ENCODE measurements around the gene FLVCR2.
"Not testable (repeated sequence)": the region's sequence is repeated elsewhere in the genome, so short reads cannot be mapped to it uniquely, and the experiment has no call there.

FLVCR2 gene

DNA sequence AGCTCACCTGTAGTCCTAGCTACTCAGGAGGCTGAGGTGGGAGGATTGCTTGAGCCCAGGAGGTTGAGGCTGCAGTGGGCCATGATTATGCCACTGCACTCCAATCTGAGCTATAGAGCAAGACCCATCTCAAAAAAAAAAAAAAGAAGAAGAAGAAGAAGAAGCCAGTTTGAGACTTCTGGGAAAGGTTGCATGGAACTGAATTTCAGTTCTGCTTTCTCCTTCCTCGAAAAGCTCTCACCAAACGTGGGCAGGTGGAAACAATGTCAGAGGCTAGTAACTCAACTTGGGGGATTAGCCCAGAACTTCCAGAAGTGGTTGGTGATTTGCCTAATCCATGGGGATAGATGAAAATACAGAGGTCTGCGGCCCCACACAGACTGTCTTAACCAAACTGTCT is 18.7 kb downstream of the FLVCR2 start:
- DNase-seq, result no peak

DNA sequence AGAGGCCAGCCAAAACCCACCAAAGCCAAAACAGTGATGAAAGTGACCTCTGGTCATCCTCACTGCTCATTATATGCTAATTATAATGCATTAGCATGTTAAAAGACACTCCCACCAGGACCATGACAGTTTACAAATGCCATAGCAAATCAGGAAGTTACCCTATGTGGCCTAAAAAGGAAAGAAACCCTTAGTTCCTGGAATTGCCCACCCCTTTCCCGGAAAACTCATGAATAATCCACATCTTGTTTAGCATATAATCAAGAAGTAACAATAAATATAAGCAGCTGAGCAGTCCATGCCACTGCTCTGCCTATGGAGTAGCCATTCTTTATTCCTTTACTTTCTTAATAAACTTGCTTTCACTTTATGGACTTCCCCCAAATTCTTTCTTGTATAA is 21.7 kb downstream of the FLVCR2 start:
- not testable (repeated sequence) for DNase-seq

DNA sequence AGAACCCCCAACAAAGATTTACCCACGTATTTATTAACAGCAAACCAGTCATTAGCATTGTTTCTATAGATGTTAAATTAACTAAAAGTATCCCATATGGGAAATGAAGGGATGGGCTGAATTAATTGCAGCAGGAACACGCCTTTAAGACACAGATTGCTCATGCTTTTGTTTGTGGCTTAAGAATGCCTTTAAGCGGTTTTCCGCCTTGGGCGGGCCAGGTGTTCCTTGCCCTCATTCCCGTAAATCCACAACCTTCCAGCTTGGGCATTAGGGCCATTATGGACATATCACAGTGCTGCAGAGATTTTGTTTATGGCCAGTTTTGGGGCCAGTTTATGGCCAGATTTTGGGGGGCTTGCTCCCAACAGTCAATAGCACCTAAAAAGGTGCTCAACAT is 22.6 kb downstream of the FLVCR2 start:
- not testable (repeated sequence) for DNase-seq

DNA sequence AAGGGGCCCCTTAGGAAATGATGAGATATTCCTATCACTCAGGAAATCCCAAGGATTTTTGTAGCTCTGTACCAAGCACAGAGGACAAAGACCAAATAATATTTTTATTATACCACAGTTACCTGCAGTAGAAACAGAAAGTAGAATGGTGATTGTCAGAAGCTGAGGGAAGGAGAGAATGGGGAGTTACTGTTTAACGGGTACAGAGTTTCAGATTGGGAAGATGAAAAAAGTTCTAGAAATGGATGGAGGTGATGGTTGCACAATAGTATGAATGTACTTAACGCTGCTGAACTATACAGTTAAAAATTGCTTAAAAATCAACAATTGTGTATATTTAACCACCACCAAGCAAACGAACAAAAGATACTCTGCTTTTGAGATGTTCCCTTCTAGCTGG is 24.1 kb downstream of the FLVCR2 start:
- no peak for DNase-seq

DNA sequence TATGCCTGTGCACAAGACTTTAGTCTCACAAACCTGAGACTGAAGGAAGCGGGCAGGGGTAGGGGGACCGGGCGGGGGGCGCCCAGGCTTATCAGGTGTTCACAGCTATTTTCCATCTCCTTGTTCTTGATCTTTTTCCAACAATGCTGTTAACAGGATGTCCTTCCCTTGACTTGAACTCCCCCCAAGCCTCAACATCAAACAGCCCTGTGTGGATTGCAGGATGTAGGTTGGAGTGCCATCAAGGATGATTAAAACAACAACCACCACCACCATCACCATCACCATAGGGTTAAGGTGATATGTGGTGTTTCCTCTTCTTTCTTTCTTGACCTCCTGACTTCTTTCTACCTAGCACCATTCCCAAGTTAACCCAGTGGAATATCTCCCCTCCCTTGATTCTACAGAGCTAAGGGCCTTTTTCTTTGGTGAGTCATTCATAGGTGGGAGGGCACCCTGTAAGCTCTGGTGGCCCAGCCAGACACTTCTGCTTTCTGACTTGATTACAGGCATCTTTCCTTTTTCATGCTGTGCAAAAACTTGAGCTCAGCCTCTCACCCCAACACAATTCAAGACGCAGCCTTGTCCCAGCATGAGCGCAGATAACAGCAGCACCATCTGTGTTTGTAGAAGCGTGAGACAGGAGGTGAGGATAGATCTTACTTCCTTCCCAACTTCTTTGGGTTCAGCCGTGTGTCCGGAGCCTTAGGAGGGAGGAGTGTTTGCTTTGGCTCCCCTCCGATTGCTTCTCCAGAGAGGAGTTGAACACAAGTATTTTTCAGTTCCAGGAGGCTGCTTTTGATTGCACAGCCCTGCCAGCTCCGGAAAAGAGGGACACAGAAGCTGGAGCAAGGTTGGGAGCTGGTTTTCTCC is 26.8 kb downstream of the FLVCR2 start:
- DNase-seq, result no peak

DNA sequence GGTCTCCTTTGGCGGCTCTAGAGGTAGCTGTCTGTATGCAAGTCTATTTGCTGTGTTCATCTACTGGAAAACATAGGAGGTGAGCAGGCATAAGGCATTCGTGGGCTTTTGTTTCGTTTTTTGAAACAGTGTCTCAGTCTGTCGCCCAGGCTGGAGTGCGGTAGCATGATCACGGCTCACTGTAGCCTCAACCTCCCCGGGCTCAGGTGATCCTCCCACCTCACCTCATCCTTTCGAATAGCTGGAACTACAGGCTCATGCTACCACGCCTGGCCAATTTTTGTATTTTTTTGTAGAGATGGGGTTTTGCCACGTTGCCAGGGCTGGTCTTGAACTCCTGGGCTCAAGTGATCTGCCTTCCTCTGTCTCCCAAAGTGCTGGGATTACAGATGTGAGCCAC is 27.5 kb downstream of the FLVCR2 start:
- DNase-seq, result no peak

DNA sequence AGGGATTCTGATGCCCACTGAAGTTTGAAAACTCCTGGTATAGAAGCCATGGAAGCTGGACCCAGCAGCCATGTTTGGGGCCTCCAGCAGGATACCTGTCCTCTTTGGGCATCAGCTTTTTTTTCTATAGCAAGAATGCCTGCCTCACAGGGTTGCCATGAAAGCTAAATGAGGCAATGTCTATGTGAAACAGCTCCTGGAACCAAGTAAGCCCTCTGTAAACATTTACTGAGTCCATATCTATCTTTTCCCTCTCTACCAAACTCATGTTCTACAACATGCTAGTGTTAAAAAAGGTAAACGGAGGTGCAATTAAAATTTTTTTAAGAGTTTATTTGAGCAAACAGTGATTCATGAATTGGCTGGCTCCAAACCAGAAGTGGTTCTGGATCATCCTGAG is 28.6 kb downstream of the FLVCR2 start:
- DNase-seq, result no peak

DNA sequence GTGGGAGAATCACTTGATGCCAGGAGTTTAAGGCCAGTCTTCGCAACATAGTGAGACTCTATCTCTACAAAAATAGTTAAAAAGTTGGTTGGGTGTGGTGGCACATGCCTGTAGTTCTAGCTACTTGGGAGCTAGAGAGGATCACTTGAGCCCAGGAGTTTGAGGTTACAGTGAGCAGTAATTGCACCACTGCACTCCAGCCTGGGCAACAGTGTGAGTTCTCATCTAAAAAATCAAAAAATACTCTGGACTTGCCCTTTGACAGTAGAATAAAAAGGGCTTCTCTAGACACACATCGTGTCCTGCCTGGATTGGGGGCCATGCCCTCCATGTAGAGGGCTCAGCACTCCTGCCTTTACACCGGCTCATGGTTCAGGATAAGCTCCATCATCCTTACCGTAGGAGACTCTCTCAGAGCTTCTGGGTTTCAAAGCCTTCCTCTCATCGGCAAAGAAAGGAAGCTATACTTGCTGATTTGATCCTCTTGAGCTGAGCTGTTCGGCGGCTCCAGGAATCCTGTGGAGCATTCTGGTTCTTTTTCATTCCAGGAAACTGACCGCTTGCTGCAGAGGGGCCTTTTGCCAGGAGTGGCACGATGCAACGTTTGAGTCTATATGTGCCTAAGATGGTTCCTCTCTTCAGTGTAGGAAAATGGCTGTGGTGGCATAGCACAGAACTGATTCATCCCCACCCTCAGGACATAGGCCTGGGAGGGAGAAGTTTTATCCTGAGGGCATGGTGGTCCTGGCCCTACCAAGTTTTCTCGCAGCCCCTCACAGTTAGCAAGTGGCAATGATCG is 29.6 kb downstream of the FLVCR2 start:
- DNase-seq, result no peak

DNA sequence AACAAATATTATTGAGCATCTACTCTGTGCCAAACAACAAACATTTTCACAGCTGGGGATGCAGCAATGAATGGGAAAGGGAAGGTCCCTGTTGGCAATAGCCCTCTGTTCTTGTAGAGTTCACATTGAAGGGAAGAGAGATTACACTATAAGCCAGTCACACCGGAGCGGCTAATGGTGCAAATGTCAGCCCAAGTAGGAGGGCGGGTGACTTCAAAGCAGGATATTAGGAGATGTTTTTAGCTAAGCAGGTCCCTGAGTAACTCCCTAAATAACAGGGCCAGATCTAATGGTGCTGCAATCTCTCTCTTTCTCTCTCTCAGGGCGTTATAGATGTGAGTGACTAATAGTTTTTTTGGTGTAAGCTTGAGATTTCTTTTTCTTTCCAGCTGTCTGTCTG is 30.7 kb downstream of the FLVCR2 start:
- DNase-seq, result no peak

DNA sequence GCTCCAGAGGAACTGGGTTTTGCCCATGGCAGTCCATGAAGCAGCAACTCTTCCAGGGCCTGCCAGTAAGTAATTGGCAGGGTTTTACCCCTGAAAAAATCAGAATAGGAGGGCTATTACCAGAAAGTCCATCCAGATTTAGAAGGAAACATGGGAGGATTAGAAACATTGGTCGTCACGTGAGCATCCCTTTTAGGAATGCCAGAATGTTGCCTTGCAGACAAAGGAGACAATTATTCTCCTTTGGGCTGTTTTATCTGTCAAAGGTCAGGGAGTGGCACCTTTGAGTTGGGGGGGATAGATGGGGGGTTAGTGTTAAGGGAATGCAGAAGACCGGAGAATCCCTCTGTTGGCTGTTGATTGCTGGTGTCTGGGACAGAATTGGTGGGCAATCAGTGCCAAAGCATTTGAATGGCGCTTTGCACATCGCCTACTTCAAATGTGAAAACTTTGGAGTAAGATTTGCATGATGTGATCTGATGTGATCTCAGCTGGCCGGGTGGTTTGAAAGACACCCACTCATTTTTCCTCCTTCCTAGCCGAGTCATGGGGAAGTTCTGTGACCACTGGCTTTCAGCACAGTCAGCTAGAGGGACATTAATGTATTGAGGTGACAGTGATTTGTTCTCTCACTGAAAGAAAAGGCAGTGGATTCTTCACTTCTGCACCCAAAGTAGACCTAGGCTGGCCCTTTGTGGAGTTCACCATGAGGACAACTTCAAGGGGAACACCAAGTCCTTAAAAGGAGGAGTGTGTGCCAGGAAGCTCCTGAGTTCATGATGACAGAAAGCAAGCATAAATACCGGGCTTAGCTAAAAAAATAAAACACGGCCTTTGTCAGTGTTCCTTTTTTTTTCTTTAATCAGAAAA is 31.4 kb downstream of the FLVCR2 start:
- DNase-seq, result no peak

DNA sequence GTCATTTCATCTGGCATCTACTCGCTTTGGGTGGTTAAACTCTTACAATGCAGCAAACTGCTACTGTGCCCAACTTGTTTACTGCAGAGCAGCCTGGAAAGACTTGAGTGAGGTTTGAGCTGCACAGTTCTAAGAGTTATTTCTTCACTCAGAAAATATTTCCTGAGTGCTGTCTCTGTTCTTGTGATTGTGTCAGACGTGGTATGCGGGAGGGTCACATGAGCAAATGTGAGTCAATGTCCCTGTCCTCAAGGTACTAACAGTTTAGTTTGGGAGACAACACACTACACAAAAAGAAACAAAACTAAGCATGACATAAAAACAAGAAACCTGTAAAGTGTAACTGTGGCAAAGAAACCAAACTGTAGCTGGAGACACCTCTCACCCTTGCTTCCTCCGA is 32.4 kb downstream of the FLVCR2 start:
- no peak for DNase-seq

DNA sequence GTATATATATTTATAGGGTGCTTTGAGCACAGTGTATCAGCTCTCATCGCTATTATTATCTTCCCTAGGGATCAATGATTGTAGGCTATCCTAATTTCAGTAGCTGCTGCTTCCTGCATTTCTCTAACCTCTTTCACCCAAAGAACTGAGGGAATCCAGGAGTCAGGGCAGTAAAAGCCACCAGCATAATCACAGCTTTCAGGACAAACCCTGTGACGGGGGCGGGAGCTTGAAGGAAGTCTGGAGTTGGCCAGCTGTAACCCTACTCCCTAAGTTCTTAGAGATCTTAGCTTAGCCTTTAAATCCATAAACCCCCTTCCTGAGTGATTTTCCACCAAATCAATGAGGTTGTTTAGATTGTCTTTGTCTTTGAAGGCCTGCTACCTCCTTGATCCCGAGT is 33.7 kb downstream of the FLVCR2 start:
- DNase-seq, result no peak

DNA sequence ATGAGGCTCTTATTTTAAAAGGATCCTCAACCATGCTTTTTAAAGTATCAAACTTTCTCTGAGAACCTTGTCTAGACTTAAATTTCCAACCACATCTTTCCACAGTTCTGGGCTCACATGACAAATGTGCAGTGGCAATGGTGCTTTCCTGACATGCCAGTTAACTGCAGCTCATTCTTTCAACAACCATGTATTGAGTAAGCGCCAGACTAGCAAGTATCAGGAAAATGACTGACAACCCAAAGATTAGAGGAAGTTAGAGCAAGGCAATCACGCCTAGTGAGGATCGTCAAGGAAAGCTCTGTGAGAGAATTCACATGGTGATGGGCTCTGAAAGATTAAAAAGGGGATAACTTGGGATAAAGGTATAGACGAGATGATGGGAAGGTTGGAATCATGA is 35.8 kb downstream of the FLVCR2 start:
- DNase-seq, result no peak

DNA sequence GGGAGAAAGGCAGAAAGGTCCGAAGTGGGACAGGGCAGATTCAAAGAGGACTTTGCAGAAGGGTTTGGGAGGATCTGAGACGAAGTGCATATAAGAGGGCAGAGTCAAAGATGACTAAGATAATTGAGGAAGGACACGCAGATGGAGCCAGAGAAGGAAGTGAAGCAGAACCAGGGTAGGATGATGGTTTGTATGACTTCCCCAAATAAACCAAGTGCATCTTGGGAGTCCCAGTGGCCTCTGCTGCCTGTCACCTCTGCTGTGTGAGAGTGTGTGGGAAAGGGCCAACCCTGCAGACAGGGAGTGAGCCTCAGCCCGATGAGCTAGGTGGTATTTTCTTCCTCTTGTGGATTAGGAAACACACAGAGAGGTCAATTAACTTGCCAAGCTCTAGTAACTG is 36.8 kb downstream of the FLVCR2 start:
- DNase-seq, result no peak

DNA sequence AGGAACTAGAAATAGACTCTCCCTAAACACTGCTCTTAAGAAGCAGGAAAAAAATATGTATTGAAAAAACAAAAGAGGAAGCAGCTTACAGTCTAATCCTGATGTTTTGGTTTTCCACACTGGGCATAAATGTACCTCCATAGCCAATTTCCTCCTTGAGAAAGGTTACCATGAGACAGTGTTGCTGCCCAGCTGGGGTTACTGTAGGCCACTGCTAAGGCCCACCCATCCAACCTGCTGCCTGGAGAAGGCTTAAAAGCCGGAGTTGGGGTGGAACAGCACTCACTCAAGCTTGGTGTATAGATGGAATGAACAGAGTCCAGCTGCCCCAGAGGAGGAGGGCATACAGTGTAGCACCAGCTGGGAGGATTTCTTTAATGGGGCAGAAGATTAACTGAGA is 41.1 kb downstream of the FLVCR2 start:
- DNase-seq, result no peak

DNA sequence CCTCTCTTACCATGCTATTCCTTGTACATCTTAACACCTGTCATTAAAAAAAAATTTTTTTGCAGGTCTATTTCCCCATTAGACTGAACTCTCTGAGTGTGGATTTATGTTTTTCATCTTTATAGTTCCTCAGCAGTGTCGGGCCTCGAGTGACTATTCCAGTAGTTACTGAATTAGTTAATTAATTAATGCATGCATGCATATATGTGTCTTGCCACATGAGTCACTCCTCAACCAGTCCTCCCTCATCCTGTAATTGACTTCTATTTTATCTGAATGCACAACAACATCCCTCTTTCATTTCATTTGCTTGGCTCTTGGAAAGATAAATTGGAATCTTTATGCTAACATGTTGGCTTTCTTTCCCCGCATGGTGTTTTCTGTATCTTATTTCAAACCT is 46.6 kb downstream of the FLVCR2 start:
- no peak for DNase-seq

DNA sequence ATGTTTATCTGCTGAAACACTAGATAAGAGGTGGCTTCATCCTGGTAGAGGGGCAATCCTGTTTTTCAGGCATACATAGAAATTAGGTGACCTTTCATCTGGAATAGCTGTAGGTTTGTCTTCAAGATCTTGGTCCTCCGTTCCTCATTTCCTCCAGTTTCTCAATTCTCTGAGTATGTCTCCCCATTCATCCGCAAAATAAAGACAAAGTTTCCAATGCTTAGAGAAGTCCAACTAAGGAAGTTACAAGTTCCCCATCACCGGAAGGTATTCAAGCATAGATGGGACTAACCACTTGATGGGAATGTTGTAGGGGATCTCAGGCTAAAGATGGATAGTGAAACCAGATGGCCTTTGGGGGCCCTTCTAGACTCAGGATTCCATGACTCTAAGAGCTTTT is 48.0 kb downstream of the FLVCR2 start:
- DNase-seq, result no peak

DNA sequence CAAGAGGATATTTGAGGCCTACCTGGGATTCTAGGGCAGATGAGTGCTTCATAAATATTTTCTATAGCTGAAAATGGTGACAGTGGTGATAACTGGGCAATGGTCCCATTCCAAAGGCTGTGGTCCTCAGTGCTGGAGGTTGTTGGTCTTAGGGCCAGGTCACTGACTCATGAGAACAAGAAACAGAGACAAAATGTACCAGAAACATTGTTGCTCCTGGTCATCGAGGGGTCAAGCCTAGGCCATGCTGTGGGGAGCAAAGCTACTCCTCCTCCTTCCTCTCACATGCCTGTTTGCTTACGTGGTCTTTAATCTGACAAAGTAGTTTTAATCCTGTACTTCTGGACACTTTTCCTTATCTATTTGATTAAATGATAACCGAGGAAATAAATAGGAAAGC is 48.4 kb downstream of the FLVCR2 start:
- DNase-seq, result no peak

DNA sequence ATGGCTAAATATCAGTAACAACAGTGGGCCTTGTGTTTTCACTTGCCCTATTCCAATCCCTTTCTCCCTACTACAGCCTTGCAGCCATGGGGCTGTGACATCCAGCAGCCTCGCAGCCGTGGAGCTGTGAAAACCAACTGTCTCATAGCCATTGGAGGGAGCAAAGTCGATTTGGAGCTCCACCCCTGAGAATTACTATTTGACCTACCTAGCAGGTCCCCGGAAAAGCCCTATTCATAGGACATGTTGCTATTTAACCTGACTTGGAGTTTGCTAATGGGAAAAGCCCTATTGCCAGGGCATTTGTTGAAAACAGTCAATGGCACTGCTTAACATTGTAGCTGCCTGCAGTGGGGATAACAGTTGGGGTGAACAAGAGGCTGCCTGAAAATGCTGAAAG is 49.0 kb downstream of the FLVCR2 start:
- DNase-seq, result no peak

DNA sequence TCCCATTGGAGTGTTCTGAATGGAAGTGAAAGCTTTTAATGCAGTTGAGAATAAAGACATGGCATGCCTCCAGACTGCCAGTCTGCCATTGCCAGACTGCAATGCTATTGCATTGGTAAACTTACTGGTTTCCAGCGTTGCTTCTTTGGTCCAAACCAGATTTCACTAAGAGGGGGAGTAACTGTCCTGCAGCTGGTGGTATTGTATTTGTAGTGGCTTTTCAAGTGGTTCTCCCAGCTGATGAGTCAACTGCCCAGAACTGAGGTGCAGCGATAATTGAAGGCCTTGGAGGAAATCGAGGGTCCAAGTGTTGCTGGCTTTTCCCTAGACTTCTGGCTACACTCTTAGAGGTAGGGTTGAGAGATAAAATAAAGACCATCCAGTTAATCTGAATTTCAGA is 50.4 kb downstream of the FLVCR2 start:
- DNase-seq, result no peak

DNA sequence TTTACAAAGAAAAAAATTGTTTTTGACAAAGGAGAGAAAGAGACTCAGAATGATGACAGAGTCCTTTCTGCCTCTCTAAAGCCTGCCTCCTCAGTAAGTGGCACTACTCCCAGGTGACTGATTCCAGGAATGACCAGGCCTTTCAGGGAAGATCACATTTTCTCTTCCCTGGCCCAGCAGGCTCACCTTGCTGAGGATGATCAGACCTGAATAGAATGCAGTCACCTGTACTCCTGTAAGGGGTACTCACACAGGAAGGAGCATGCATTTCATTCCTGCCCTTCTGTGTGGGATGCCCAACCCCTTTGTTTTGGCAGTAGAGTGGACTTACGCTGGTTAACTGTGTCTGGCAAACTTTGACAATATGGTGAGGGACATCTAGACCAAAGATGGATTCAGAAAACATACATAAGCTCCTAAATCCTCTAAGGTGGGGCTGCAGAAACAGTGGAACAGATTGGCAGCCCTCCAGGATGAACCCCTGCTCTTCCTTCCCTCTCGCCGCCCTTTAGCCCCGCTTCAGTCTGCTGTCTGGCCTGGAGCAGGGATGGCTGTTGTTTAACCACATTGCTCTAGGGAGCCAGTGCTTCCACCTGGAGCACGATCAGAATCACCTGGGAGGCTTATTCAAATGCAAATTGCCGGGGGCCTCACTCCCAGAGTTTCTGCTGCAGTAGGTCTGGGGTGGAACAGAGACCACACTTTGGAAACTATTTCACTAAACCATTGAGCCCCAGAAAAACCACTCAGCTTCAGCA is 52.5 kb downstream of the FLVCR2 start:
- no peak for DNase-seq

DNA sequence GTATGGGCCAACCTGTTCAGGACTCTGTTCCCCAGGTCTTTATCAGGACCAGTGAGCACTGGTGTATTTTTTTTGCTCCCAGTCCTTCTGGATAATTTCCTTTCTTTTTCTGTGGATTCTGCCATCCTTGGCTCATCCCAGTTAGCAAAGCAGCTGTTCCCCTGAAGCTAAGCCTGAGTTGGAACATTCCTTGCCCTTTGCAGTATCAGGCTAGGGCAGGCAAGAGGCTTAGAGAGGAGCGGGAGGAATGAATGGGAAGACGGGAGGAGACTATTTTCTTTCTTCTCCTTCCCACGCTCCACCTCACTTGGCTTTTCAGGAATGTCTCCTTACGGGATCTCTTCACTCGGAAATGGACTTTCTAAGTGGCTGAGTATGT is 53.0 kb downstream of the FLVCR2 start:
- DNase-seq, result no peak

DNA sequence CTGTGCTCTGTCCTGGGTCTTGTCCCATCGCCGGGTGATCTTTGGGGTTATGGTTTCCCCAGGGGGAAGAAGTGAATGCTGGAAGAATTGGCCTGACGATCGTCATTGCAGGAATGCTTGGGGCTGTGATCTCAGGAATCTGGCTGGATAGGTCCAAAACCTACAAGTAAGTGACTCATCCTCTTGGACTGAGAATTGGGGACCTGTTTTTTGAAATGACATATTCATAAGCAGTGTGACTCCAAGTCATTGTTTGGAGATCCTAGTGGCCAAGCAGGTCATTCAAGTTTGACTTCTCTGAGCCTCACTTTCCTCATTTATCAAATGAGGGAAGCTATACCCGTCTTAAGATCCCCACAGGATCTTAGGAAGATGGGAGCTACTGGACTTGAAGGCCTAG is 56.4 kb downstream of the FLVCR2 start:
- DNase-seq, result no peak

Measured in activated CD4-positive, alpha-beta T cell treated with anti-CD3 and anti-CD28 coated beads, Interleukin-2, amount 50 U/mL, for 4 hours (primary cell).